ENCODE data around the gene RIC8A. TPM values are rescaled to one million over a fixed set of nuclear protein-coding genes. Genes with fewer than 3 reads are reported as not detected.

Gene RIC8A
- total and polyA plus RNA-seq, 2 of the 13 experiments (the other 11 are each of a cell fraction or from before 2014, with no cell fraction given): 62.1 to 63.8 TPM

DNA sequence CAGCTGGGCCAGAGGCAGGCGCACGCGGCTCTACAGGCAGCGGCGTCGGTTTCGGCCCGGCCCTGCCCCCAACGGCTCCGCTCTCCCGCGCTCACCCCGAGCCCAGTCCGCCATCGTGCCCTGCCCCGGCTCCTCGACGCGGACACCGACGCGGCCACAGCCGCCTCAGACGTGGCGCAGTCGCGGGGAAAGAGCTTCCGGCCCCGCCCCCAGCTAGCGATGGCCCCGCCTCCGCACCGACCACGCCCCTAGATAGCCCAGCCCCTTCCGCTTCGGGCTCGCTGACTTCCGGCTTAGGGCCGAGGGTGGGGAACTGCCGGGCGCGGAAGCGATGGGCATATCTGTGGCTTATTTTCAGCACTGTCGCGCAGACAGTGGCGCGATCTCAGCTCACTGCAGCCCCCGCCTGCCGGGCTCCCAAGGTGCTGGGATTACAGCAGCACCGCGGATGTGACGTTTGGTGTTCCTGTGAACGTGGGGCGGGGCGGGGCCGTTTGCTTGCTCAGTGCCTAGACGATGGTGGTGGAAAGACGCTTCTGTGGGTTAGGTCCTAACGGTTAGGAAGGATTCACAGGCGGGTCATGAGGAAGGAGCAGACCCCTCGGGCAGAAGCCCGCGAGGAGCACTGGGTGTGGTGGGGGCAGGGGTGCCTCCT lies at the start of gene RIC8A, which contains the start of gene BET1L (continued):
- no peak; the same call in 1 of the 2 replicates for TF ChIP-seq HMG20B (CRISPR knock-in tag; conservative IDR thresholded peaks at IDR 0.05)
- TF ChIP-seq NCOA2 (CRISPR knock-in tag; IDR thresholded peaks at IDR 0.05): peak; percentile 8; the same call in 1 of the 2 replicates
- peak; percentile 68 for TF ChIP-seq MED8 (CRISPR knock-in tag; IDR thresholded peaks at IDR 0.05; ENCODE audit: insufficient replicate concordance)
- TF ChIP-seq, protein P1, sequence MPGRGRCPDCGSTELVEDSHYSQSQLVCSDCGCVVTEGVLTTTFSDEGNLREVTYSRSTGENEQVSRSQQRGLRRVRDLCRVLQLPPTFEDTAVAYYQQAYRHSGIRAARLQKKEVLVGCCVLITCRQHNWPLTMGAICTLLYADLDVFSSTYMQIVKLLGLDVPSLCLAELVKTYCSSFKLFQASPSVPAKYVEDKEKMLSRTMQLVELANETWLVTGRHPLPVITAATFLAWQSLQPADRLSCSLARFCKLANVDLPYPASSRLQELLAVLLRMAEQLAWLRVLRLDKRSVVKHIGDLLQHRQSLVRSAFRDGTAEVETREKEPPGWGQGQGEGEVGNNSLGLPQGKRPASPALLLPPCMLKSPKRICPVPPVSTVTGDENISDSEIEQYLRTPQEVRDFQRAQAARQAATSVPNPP (CRISPR knock-in tag; IDR thresholded peaks at IDR 0.05): no peak
- TF ChIP-seq, protein P2, sequence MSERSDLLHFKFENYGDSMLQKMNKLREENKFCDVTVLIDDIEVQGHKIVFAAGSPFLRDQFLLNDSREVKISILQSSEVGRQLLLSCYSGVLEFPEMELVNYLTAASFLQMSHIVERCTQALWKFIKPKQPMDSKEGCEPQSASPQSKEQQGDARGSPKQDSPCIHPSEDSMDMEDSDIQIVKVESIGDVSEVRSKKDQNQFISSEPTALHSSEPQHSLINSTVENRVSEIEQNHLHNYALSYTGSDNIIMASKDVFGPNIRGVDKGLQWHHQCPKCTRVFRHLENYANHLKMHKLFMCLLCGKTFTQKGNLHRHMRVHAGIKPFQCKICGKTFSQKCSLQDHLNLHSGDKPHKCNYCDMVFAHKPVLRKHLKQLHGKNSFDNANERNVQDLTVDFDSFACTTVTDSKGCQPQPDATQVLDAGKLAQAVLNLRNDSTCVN (CRISPR knock-in tag; IDR thresholded peaks at IDR 0.05; ENCODE audit: borderline replicate concordance): 0 out of 2 replicates have a peak, but pooled peaks have one; percentile 60
- TF ChIP-seq NKX3-1 (CRISPR knock-in tag; IDR thresholded peaks at IDR 0.05): peak; percentile 89
- TF ChIP-seq RBAK (CRISPR knock-in tag; IDR thresholded peaks at IDR 0.05): no peak
- TF ChIP-seq, protein P3, sequence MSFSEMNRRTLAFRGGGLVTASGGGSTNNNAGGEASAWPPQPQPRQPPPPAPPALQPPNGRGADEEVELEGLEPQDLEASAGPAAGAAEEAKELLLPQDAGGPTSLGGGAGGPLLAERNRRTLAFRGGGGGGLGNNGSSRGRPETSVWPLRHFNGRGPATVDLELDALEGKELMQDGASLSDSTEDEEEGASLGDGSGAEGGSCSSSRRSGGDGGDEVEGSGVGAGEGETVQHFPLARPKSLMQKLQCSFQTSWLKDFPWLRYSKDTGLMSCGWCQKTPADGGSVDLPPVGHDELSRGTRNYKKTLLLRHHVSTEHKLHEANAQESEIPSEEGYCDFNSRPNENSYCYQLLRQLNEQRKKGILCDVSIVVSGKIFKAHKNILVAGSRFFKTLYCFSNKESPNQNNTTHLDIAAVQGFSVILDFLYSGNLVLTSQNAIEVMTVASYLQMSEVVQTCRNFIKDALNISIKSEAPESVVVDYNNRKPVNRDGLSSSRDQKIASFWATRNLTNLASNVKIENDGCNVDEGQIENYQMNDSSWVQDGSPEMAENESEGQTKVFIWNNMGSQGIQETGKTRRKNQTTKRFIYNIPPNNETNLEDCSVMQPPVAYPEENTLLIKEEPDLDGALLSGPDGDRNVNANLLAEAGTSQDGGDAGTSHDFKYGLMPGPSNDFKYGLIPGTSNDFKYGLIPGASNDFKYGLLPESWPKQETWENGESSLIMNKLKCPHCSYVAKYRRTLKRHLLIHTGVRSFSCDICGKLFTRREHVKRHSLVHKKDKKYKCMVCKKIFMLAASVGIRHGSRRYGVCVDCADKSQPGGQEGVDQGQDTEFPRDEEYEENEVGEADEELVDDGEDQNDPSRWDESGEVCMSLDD (CRISPR knock-in tag; IDR thresholded peaks at IDR 0.05; ENCODE audit: borderline replicate concordance): 0 out of 2 replicates have a peak, but pooled peaks have one; percentile 45
- peak; percentile 36 for TF ChIP-seq RBM39 (IDR thresholded peaks at IDR 0.05; ENCODE audit: low read depth, low read length, poor library complexity, severe bottlenecking)
- TF ChIP-seq, protein P4, sequence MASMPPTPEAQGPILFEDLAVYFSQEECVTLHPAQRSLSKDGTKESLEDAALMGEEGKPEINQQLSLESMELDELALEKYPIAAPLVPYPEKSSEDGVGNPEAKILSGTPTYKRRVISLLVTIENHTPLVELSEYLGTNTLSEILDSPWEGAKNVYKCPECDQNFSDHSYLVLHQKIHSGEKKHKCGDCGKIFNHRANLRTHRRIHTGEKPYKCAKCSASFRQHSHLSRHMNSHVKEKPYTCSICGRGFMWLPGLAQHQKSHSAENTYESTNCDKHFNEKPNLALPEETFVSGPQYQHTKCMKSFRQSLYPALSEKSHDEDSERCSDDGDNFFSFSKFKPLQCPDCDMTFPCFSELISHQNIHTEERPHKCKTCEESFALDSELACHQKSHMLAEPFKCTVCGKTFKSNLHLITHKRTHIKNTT (CRISPR knock-in tag; IDR thresholded peaks at IDR 0.05): no peak
- no peak for TF ChIP-seq BHLHE40 (IDR thresholded peaks at IDR 0.05; ENCODE audit: low read length)
- TF ChIP-seq FOXK2 (IDR thresholded peaks at IDR 0.05): peak; percentile 51; the same call in 1 of the 2 replicates
- TF ChIP-seq ZNF564 (CRISPR knock-in tag; IDR thresholded peaks at IDR 0.05): no peak; the same call in 1 of the 2 replicates
- TF ChIP-seq ZNF775 (CRISPR knock-in tag; IDR thresholded peaks at IDR 0.05; ENCODE audit: borderline replicate concordance): no peak
- TF ChIP-seq, protein P5, sequence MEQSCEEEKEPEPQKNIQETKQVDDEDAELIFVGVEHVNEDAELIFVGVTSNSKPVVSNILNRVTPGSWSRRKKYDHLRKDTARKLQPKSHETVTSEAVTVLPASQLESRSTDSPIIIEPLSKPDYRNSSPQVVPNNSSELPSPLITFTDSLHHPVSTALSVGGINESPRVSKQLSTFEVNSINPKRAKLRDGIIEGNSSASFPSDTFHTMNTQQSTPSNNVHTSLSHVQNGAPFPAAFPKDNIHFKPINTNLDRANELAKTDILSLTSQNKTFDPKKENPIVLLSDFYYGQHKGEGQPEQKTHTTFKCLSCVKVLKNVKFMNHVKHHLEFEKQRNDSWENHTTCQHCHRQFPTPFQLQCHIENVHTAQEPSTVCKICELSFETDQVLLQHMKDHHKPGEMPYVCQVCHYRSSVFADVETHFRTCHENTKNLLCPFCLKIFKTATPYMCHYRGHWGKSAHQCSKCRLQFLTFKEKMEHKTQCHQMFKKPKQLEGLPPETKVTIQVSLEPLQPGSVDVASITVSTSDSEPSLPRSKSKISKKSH (CRISPR knock-in tag; IDR thresholded peaks at IDR 0.05; ENCODE audit: borderline replicate concordance): no peak
- TF ChIP-seq, protein P6, sequence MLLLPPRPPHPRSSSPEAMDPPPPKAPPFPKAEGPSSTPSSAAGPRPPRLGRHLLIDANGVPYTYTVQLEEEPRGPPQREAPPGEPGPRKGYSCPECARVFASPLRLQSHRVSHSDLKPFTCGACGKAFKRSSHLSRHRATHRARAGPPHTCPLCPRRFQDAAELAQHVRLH (CRISPR knock-in tag; IDR thresholded peaks at IDR 0.05; ENCODE audit: borderline replicate concordance, low read depth): peak; percentile 42; the same call in 1 of the 2 replicates
- no peak for TF ChIP-seq RCOR2 (CRISPR knock-in tag; IDR thresholded peaks at IDR 0.05)
- TF ChIP-seq SRY (CRISPR knock-in tag; IDR thresholded peaks at IDR 0.05): peak; percentile 92
- TF ChIP-seq, protein P7, sequence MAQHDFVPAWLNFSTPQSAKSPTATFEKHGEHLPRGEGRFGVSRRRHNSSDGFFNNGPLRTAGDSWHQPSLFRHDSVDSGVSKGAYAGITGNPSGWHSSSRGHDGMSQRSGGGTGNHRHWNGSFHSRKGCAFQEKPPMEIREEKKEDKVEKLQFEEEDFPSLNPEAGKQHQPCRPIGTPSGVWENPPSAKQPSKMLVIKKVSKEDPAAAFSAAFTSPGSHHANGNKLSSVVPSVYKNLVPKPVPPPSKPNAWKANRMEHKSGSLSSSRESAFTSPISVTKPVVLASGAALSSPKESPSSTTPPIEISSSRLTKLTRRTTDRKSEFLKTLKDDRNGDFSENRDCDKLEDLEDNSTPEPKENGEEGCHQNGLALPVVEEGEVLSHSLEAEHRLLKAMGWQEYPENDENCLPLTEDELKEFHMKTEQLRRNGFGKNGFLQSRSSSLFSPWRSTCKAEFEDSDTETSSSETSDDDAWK (CRISPR knock-in tag; IDR thresholded peaks at IDR 0.05): no peak
- no peak for TF ChIP-seq HOXA5 (CRISPR knock-in tag; IDR thresholded peaks at IDR 0.05)
